ENCODE measurements around the gene COQ10A.
"Not testable (repeated sequence)": the region's sequence is repeated elsewhere in the genome, so short reads cannot be mapped to it uniquely, and the experiment has no call there.

Gene COQ10A

GRCh38 chr12:56243731-56244181 lies 23.0 kb upstream of the COQ10A start:
- no peak for DNase-seq

- DNase-seq, result no peak
Observed at GRCh38 chr12:56244494-56244893, 22.2 kb upstream of the COQ10A start.

DNA sequence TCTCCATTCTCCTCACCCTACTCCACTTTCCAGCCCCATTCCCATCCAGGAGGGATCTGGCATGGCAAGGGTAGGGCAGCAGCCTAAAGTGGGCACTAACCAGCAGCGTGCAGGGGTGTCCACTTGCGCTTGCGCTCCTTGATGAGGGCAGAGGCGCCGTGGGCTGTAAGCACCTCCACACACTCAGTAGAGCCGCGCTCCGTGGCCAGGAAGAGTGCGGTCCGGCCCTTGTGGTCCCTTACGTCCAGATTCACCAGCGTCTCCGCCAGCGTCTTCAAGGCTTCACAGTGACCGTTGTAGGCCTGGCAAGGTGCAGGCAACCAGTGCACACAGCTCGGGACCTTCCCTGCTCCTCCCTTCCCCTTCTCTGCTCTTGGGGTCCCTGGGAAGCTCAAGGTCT lies 18.8 kb upstream of the COQ10A start:
- no peak for DNase-seq

GRCh38 chr12:56248711-56249110 lies 18.0 kb upstream of the COQ10A start:
- no peak for DNase-seq

GRCh38 chr12:56252649-56253048 lies 14.1 kb upstream of the COQ10A start:
- no peak for DNase-seq

GRCh38 chr12:56253091-56253490 lies 13.7 kb upstream of the COQ10A start:
- DNase-seq, result no peak

- DNase-seq, result no peak
Observed at GRCh38 chr12:56255671-56256070, 11.1 kb upstream of the COQ10A start.

GRCh38 chr12:56256326-56256960 lies 10.3 kb upstream of the COQ10A start:
- DNase-seq, result no peak

DNA sequence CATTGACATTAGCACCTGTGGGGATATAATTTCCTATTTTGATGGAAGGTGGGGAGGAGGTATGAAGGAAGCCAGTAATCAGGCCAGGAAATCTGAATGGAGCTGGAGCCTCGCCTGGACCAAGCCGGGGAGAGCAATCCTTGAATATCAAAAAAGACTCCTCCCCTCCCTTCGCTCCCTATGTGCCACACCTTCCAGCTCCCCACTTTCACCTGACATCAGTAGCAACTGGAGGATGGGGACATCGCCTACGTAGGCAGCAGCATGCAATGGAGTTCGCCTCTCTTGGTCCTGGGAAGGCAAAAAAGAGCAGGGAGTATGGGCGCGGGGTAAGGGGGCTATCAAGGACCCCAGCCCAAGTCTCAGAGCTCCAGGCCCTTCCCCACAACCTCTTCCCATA lies 9.7 kb upstream of the COQ10A start:
- DNase-seq, result no peak

GRCh38 chr12:56257491-56258067 lies 9.2 kb upstream of the COQ10A start:
- DNase-seq, result no peak

- DNase-seq, result peak; percentile 66 to 86 (median 75)
Observed at GRCh38 chr12:56258068-56258819, 8.5 kb upstream of the COQ10A start, which contains the start of gene ANKRD52. TSS of gene ANKRD52 (minus strand) at chr12:56258384. CDS start at chr12:56258269, 115 bp downstream.

DNA sequence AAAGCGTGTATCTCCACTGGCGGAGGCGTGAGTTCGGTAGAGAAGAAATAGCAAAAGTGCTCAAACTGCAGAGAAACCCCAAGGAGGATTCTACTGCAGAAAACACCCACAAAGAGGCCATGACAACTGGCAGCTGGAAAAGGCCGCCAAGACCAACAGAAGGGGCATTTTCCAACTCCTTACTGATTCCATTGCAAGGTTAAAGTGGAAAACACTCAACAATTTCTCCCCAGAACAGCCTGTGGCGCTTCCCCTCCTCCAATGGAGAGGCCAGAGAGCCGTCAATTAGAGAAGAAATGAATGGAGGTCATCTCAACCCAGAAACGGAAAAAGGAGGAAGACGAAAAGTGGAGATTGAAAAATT lies 7.9 kb upstream of the COQ10A start:
- peak in 1 of 5 experiments; percentile 38 for DNase-seq

GRCh38 chr12:56260380-56260779 lies 6.4 kb upstream of the COQ10A start:
- no peak for DNase-seq

GRCh38 chr12:56260921-56261320 lies 5.8 kb upstream of the COQ10A start:
- DNase-seq, result no peak

GRCh38 chr12:56261503-56262232 lies 5.1 kb upstream of the COQ10A start:
- no peak for DNase-seq

- peak in 1 of 5 experiments; percentile 22 for DNase-seq
Observed at GRCh38 chr12:56262955-56263354, 3.8 kb upstream of the COQ10A start.

DNA sequence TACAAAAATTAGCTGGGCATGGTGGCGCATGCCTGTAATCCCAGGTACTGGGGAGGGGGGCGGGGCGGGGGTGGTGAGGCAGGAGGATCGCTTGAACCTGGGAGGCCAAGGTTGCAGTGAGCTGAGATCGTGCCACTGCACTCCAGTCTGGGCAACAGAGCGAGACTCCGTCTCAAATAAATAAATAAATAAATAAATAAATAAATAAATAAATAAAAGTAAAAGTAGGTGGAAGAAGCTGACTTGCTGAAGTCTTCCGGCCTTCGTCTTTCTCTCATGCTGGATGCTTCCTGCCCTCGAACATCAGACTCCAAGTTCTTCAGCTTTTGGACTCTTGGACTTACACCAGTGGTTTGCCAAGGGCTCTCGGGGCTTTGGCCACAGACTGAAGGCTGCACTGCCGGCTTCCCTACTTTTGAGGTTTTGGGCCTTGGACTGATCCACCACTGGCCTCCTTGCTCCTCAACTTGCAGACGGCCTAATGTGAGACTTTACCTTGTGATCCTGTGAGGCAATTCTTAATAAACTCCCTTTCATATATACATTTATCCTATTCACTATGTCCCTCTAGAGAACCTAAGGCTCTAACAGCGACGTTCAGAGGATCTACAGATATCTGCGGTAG lies 562 bp upstream of the COQ10A start:
- DNase-seq, result not testable (repeated sequence)

DNA sequence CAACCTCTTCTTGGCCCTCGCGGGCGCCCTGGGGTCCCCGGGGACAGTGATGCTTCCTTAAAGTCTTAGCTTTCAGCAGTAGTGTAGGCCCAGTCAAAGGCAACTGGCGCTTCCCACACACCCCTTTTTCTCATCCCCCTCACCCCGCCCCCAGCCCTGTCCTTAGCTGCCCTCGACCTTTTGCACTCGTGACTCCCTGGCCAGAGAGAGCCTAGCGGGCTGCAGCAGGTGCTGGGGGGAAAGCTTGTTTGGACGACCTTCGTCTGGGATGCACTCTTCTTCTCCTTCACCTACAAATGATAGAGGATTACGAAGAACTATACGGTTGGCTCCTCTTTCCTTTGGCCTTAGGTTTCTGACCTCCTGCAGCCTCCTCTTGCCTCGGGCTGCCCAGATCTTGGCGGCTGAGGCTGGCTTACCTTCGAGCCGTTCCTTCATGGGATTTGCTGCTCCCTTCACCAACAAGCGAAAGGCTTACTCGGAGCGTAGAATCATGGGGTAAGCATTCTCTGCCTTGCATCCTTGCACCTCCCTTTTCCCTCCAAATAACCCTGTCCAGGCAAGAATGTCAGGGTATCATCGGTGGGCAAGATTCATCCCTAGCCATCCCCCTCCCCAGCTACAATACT lies 815 bp downstream of the COQ10A start:
- DNase-seq, result no peak

- DNase-seq, result no peak
Observed at GRCh38 chr12:56271031-56271430, 4.3 kb downstream of the COQ10A start.

GRCh38 chr12:56272468-56272867 lies 5.7 kb downstream of the COQ10A start:
- DNase-seq, result not testable (repeated sequence)

DNA sequence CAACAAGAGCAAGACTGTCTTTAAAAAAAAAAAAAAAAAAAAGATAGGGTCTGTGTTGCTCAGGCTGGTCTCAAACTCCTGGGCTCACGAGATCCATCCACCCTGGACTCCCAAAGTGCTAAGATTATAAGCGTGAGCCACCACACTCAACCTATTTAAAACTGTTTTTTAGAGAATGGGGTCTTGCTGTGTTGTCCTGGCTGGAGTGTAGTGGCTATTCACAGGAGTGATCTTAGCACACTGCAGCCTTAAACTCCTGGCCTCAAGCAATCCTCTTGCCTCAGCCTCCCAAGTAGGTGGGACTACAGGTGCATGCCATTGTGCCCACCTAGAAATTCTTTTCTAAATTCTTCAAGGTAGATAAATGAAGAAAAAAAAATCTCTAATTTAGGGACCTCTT lies 7.6 kb downstream of the COQ10A start:
- DNase-seq, result no peak

- no peak for DNase-seq
Observed at GRCh38 chr12:56278905-56279304, 12.2 kb downstream of the COQ10A start.
